ENCODE results near the gene STK31.

Gene STK31

GRCh38 chr7:23689165-23689564 lies 20.9 kb upstream of the STK31 start:
- DNase-seq (ENCODE audit: insufficient read length) (no peak), FAIRE-seq (no peak)
- TF ChIP-seq POLR2AphosphoS5 (IDR thresholded peaks at IDR 0.05; ENCODE audit: low read depth, low read length) (no peak), TAF1 (IDR thresholded peaks at IDR 0.05; ENCODE audit: borderline replicate concordance, low read depth, low read length) (no peak), POLR2A (IDR thresholded peaks at IDR 0.05; ENCODE audit: low read depth, low read length) (no peak)

GRCh38 chr7:23691320-23691719 lies 18.7 kb upstream of the STK31 start:
- TF ChIP-seq TAF1 (IDR thresholded peaks at IDR 0.05; ENCODE audit: borderline replicate concordance, low read depth, low read length) (no peak), POLR2AphosphoS5 (IDR thresholded peaks at IDR 0.05; ENCODE audit: low read depth, low read length) (no peak), POLR2A (IDR thresholded peaks at IDR 0.05; ENCODE audit: low read depth, low read length) (no peak)
- DNase-seq (ENCODE audit: insufficient read length) (no peak), FAIRE-seq (no peak)

- FAIRE-seq (no peak), DNase-seq (ENCODE audit: insufficient read length) (no peak)
- TF ChIP-seq POLR2AphosphoS5 (IDR thresholded peaks at IDR 0.05; ENCODE audit: low read depth, low read length) (no peak), POLR2A (IDR thresholded peaks at IDR 0.05; ENCODE audit: low read depth, low read length) (no peak), TAF1 (IDR thresholded peaks at IDR 0.05; ENCODE audit: borderline replicate concordance, low read depth, low read length) (no peak)
These were observed 16.8 kb upstream of the STK31 start for GRCh38 chr7:23693224-23693623.

- DNase-seq (ENCODE audit: insufficient read length) (peak; percentile 4), FAIRE-seq (peak; percentile 69)
- TF ChIP-seq POLR2A (IDR thresholded peaks at IDR 0.05; ENCODE audit: low read depth, low read length), result no peak
- no peak for TF ChIP-seq TAF1 (IDR thresholded peaks at IDR 0.05; ENCODE audit: borderline replicate concordance, low read depth, low read length)
- TF ChIP-seq POLR2AphosphoS5 (IDR thresholded peaks at IDR 0.05; ENCODE audit: low read depth, low read length), result no peak
These were observed 13.0 kb upstream of the STK31 start for GRCh38 chr7:23696916-23697441.

GRCh38 chr7:23698822-23699221 lies 11.2 kb upstream of the STK31 start:
- FAIRE-seq, result no peak
- no peak for TF ChIP-seq TAF1 (IDR thresholded peaks at IDR 0.05; ENCODE audit: borderline replicate concordance, low read depth, low read length)

GRCh38 chr7:23700046-23700445 lies 10.0 kb upstream of the STK31 start:
- TF ChIP-seq TAF1 (IDR thresholded peaks at IDR 0.05; ENCODE audit: borderline replicate concordance, low read depth, low read length), result no peak
- TF ChIP-seq POLR2AphosphoS5 (IDR thresholded peaks at IDR 0.05; ENCODE audit: low read depth, low read length), result no peak
- TF ChIP-seq POLR2A (IDR thresholded peaks at IDR 0.05; ENCODE audit: low read depth, low read length), result no peak
- FAIRE-seq (no peak), DNase-seq (ENCODE audit: insufficient read length) (no peak)

More at GRCh38 chr7:23698822-23699221, 11.2 kb upstream of the STK31 start:
- no peak for DNase-seq (ENCODE audit: insufficient read length)

- FAIRE-seq, result no peak
- DNase-seq (ENCODE audit: insufficient read length), result no peak
- no peak for TF ChIP-seq POLR2A (IDR thresholded peaks at IDR 0.05; ENCODE audit: low read depth, low read length)
- no peak for TF ChIP-seq TAF1 (IDR thresholded peaks at IDR 0.05; ENCODE audit: borderline replicate concordance, low read depth, low read length)
- TF ChIP-seq POLR2AphosphoS5 (IDR thresholded peaks at IDR 0.05; ENCODE audit: low read depth, low read length), result no peak
These were observed 803 bp upstream of the STK31 start for GRCh38 chr7:23709081-23709750.

- FAIRE-seq, result peak; percentile 72
- DNase-seq (ENCODE audit: insufficient read length), result no peak
- TF ChIP-seq POLR2AphosphoS5 (IDR thresholded peaks at IDR 0.05; ENCODE audit: low read depth, low read length) (no peak), POLR2A (IDR thresholded peaks at IDR 0.05; ENCODE audit: low read depth, low read length) (no peak), TAF1 (IDR thresholded peaks at IDR 0.05; ENCODE audit: borderline replicate concordance, low read depth, low read length) (no peak)
These were observed 2.6 kb downstream of the STK31 start for GRCh38 chr7:23712368-23713284.

GRCh38 chr7:23713285-23714149 lies 3.5 kb downstream of the STK31 start:
- no peak for DNase-seq (ENCODE audit: insufficient read length)
- no peak for TF ChIP-seq POLR2A (IDR thresholded peaks at IDR 0.05; ENCODE audit: low read depth, low read length)
- TF ChIP-seq POLR2AphosphoS5 (IDR thresholded peaks at IDR 0.05; ENCODE audit: low read depth, low read length), result no peak
- TF ChIP-seq TAF1 (IDR thresholded peaks at IDR 0.05; ENCODE audit: borderline replicate concordance, low read depth, low read length), result no peak
- FAIRE-seq, result no peak

- FAIRE-seq (no peak), DNase-seq (ENCODE audit: insufficient read length) (no peak)
- TF ChIP-seq TAF1 (IDR thresholded peaks at IDR 0.05; ENCODE audit: borderline replicate concordance, low read depth, low read length), result no peak
- TF ChIP-seq POLR2AphosphoS5 (IDR thresholded peaks at IDR 0.05; ENCODE audit: low read depth, low read length), result no peak
- TF ChIP-seq POLR2A (IDR thresholded peaks at IDR 0.05; ENCODE audit: low read depth, low read length), result no peak
These were observed 4.1 kb downstream of the STK31 start for GRCh38 chr7:23714150-23714464.

- FAIRE-seq (no peak), DNase-seq (ENCODE audit: insufficient read length) (no peak)
These were observed 4.6 kb downstream of the STK31 start for GRCh38 chr7:23714579-23714978.

More at GRCh38 chr7:23714579-23714978, 4.6 kb downstream of the STK31 start:
- TF ChIP-seq POLR2A (IDR thresholded peaks at IDR 0.05; ENCODE audit: low read depth, low read length) (no peak), TAF1 (IDR thresholded peaks at IDR 0.05; ENCODE audit: borderline replicate concordance, low read depth, low read length) (no peak), POLR2AphosphoS5 (IDR thresholded peaks at IDR 0.05; ENCODE audit: low read depth, low read length) (no peak)
